ENCODE data around the gene TMBIM1. TPM values are rescaled to one million over a fixed set of nuclear protein-coding genes. Genes with fewer than 3 reads are reported as not detected.

Gene TMBIM1
- total and polyA plus RNA-seq, 9 of the 15 experiments (the other 6 are each of a cell fraction or from before 2014, with no cell fraction given): 14.2 to 105 (median 47.0) TPM

GRCh38 chr2:218323526-218324472, 31.5 kb upstream of the TMBIM1 start:
- DNase-seq (ENCODE audit: extremely low read depth in 1 of 4, low spot score in 3 of 4) (no peak), ATAC-seq (peak; percentile 12), FAIRE-seq (peak; percentile 19)
- no peaks in the 10 kb centered on the region for H3K9me3 ChIP-seq (replicated peaks; ENCODE audit: control insufficient read depth, insufficient read depth, low read depth, low read length)
- POLR2A ChIA-PET: interaction anchor here (1.8 kb wide), 1 partner anchor 10 kb away, joined by 5 read pairs; no protein-coding TSS in a partner anchor
- WGBS (ENCODE audit: insufficient coverage, low coverage, missing lambda C conversion rate): 13% methylated on average over 11 of the region's 24 CpGs
- CTCF ChIA-PET (ENCODE audit: low intra/inter-chr PET ratio): no interaction called here
- H2AFZ ChIP-seq (ENCODE audit: low read depth, low read length): peak overlapping the region; percentile 58; the same call in 1 of the 2 replicates
- H3K27ac ChIP-seq (ENCODE audit: extremely low read depth, low read depth, low read length): peak overlapping the region; percentile 74
- no peaks in the 10 kb centered on the region for H3K9me1 ChIP-seq (ENCODE audit: control insufficient read depth, insufficient read depth, low read length)
- in situ Hi-C loops (cut with MboI) (no loop called here), intact Hi-C loops (cut with micrococcal nuclease) (no loop called here)
- no peaks in the 10 kb centered on the region for H4K20me1 ChIP-seq (replicated peaks; ENCODE audit: control insufficient read depth, insufficient read depth, low read length)
- H3K36me3 ChIP-seq (ENCODE audit: control insufficient read depth, insufficient read depth, low read length): 0 out of 3 replicates have a peak, but pooled peaks cover 2% of the 10 kb centered on the region
- peaks cover 30 to 31% of the 10 kb centered on the region in 2 experiments for H3K4me1 ChIP-seq (replicated peaks in 1 of 2; ENCODE audit: control insufficient read depth in 2 of 2, insufficient read depth in 2 of 2, low read length in 2 of 2)
- TSS peak; percentile 86 for BruUV-seq (replicated peaks)
- peaks cover 34% of the 10 kb centered on the region for H3K79me2 ChIP-seq (ENCODE audit: control insufficient read depth, insufficient read depth, low read length)
- peak overlapping the region; percentile 70 to 95 for H3K9ac ChIP-seq (ENCODE audit: insufficient read depth in 1 of 2, low read depth in 2 of 2, low read length in 2 of 2)
- H3K4me3 ChIP-seq: peak overlapping the region; percentile 55
- H3K27me3 ChIP-seq (ENCODE audit: control insufficient read depth in 2 of 2, insufficient read depth in 2 of 2, low read length in 2 of 2): no peaks in the 10 kb centered on the region
- peak overlapping the region; percentile 90 for H3K4me2 ChIP-seq (ENCODE audit: insufficient read depth, low read length)
- TF ChIP-seq KLF16 (IDR thresholded peaks at IDR 0.05): no peak
- no peak for TF ChIP-seq OTX1 (CRISPR knock-in tag; IDR thresholded peaks at IDR 0.05)
- TF ChIP-seq NFIC (IDR thresholded peaks at IDR 0.05): peak; percentile 42
- peak; percentile 73 for TF ChIP-seq CEBPB (tag; IDR thresholded peaks at IDR 0.05)
- peak; percentile 37; the same call in 1 of the 2 replicates for TF ChIP-seq ZBTB7A (IDR thresholded peaks at IDR 0.05; ENCODE audit: borderline replicate concordance, control insufficient read depth, low read depth, low read length)
- TF ChIP-seq ZBTB17 (CRISPR knock-in tag; IDR thresholded peaks at IDR 0.05): no peak
- no peak for TF ChIP-seq PCBP1 (IDR thresholded peaks at IDR 0.05; ENCODE audit: low read depth, low read length, poor library complexity, severe bottlenecking)
- TF ChIP-seq MAZ (CRISPR knock-in tag; conservative IDR thresholded peaks at IDR 0.05 in 1 of 2, IDR thresholded peaks at IDR 0.05 in 1 of 2): 0 out of 4 replicates have a peak, but pooled peaks of 1 of the 2 experiments have one; percentile 14
- no peak for TF ChIP-seq XRCC4 (IDR thresholded peaks at IDR 0.05; ENCODE audit: extremely low read depth, insufficient read depth, insufficient read length)
- no peak for TF ChIP-seq PBX2 (CRISPR knock-in tag; IDR thresholded peaks at IDR 0.05; ENCODE audit: low read depth)
- 0 out of 2 replicates have a peak, but pooled peaks have one; percentile 26 for TF ChIP-seq PBX2 (tag; conservative IDR thresholded peaks at IDR 0.05; ENCODE audit: low read depth)
